Parathyroid adenoma (tissue), 2 donors: ENCODE results near the gene BRMS1L.
A peak's percentile ranks its signal among the peaks of the same experiment; 100 is the strongest.
"Not testable (repeated sequence)": the region's sequence is repeated elsewhere in the genome, so short reads cannot be mapped to it uniquely, and the experiment has no call there.

ENCODE experiments used
- H2AFZ ChIP-seq: fragments of 300-600 bp; sonication (generic); one replicate; pipeline ENCODE4 v1.7.0; 2017; ENCODE audit warnings: antibody characterized with exemption, mild to moderate bottlenecking
- H3K27ac ChIP-seq: fragments of 300-600 bp; sonication (generic); one replicate; pipeline ENCODE4 v1.7.0; 2017
- H3K27me3 ChIP-seq: fragments of 300-600 bp; sonication (generic); one replicate; pipeline ENCODE4 v1.7.0; 2017; ENCODE audit warnings: low read length; ENCODE audit not compliant: control insufficient read depth, insufficient read depth
- H3K36me3 ChIP-seq: fragments of 300-600 bp; sonication (generic); one replicate; pipeline ENCODE4 v1.7.0; 2017; ENCODE audit warnings: low read length; ENCODE audit not compliant: control insufficient read depth, insufficient read depth
- H3K4me1 ChIP-seq: fragments of 300-600 bp; sonication (generic); one replicate; pipeline ENCODE4 v1.7.0; 2017; ENCODE audit warnings: control low read depth
- H3K4me2 ChIP-seq: fragments of 300-600 bp; sonication (generic); one replicate; pipeline ENCODE4 v1.7.0; 2017; ENCODE audit warnings: low read length
- H3K4me3 ChIP-seq: fragments of 300-600 bp; sonication (generic); one replicate; pipeline ENCODE4 v1.7.0; 2017; ENCODE audit warnings: low read depth, low read length
- H3K79me2 ChIP-seq: fragments of 300-600 bp; sonication (generic); one replicate; pipeline ENCODE4 v1.7.0; 2017; ENCODE audit warnings: control low read depth
- H3K9ac ChIP-seq: fragments of 300-600 bp; sonication (generic); one replicate; pipeline ENCODE4 v1.7.0; 2017; ENCODE audit warnings: mild to moderate bottlenecking
- H3K9me3 ChIP-seq: fragments of 300-600 bp; sonication (generic); one replicate; pipeline ENCODE4 v1.7.0; 2017; ENCODE audit warnings: low read length; ENCODE audit not compliant: control insufficient read depth
- TF ChIP-seq, protein P1 (sequence below): fragments of 300-600 bp; sonication (generic); IDR thresholded peaks from one replicate; pipeline ENCODE4 v1.7.0; 2017; ENCODE audit warnings: antibody characterized with exemption, mild to moderate bottlenecking
- donor health status: primary hyperparathyroidism.

BRMS1L gene

DNA sequence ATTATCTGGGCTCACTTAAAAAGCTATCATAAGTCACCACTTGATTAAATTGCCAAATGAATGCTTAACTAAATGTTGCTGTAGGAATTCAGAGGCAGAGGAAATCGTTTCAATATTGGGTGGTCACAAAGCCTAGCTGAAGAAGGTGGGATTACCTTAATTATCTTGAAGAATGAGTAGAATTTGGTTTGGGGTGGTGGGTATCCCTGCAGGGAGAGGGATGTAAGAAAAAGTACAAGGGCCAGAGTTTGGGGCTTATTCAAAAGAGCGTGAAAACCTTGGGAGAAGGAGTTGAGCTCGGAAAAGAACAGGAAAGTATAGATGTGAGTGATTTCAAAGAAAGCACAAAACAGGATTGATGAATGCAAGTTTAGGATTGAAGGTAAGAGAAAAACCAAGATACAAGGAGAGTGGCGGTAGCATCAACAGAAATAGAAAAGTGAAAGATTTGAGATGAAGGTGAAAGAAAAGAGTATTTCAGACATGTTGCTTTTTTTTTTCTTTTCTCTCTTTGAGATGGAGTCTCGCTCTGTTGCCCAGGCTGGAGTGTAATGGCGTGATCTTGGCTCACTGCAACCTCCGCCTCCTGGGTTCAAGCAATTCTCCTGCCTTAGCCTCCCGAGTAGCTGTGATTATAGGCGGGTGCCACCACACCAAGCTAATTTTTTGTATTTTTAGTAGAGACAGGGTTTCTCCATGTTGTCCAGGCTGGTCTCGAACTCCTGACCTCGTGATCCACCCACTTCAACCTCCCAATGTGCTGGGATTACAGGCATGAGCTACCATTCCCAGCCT, 1.7 kb downstream of the BRMS1L start:
- Histone ChIP-seq H3K79me2 (no peaks in the 10 kb centered on the region), H3K4me3 (peak overlapping the region; percentile 89), H3K4me2 (no peak overlapping the region), H3K27ac (no peak overlapping the region), H3K36me3 (no peaks in the 10 kb centered on the region), H3K9me3 (no peaks in the 10 kb centered on the region), H2AFZ (no peak overlapping the region), H3K27me3 (no peaks in the 10 kb centered on the region), H3K9ac (no peak overlapping the region), H3K4me1 (peaks cover 5% of the 10 kb centered on the region)
- TF ChIP-seq, protein P1, sequence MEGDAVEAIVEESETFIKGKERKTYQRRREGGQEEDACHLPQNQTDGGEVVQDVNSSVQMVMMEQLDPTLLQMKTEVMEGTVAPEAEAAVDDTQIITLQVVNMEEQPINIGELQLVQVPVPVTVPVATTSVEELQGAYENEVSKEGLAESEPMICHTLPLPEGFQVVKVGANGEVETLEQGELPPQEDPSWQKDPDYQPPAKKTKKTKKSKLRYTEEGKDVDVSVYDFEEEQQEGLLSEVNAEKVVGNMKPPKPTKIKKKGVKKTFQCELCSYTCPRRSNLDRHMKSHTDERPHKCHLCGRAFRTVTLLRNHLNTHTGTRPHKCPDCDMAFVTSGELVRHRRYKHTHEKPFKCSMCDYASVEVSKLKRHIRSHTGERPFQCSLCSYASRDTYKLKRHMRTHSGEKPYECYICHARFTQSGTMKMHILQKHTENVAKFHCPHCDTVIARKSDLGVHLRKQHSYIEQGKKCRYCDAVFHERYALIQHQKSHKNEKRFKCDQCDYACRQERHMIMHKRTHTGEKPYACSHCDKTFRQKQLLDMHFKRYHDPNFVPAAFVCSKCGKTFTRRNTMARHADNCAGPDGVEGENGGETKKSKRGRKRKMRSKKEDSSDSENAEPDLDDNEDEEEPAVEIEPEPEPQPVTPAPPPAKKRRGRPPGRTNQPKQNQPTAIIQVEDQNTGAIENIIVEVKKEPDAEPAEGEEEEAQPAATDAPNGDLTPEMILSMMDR: no peak

DNA sequence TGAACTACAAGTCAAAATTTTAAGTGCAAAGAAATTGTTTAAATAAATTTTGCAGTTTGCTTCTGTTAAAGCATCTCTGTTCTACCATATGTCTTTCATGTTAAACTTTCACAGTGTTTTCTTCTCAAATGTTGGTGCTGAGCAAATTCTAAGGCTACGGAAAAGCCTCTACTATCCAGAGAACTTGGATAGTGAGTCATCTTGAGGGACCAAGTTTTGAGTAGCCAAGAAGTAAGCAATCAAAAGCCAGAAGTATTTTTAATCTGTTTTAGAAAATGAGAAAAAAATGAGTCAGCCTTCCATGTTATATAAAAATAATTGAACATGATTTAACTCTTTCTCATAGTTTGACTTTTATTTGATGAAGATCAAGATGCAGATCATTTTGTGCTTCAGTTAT, 3.3 kb downstream of the BRMS1L start:
- no peaks in the 10 kb centered on the region for H3K79me2 ChIP-seq
- H3K4me2 ChIP-seq: no peak overlapping the region
- TF ChIP-seq, protein P1: no peak
- no peaks in the 10 kb centered on the region for H3K36me3 ChIP-seq
- no peaks in the 10 kb centered on the region for H3K27me3 ChIP-seq
- H3K9me3 ChIP-seq: no peaks in the 10 kb centered on the region
- H3K4me3 ChIP-seq: no peak overlapping the region
- no peak overlapping the region for H2AFZ ChIP-seq
- H3K4me1 ChIP-seq: peaks cover 5% of the 10 kb centered on the region
- no peak overlapping the region for H3K9ac ChIP-seq
- no peak overlapping the region for H3K27ac ChIP-seq

DNA sequence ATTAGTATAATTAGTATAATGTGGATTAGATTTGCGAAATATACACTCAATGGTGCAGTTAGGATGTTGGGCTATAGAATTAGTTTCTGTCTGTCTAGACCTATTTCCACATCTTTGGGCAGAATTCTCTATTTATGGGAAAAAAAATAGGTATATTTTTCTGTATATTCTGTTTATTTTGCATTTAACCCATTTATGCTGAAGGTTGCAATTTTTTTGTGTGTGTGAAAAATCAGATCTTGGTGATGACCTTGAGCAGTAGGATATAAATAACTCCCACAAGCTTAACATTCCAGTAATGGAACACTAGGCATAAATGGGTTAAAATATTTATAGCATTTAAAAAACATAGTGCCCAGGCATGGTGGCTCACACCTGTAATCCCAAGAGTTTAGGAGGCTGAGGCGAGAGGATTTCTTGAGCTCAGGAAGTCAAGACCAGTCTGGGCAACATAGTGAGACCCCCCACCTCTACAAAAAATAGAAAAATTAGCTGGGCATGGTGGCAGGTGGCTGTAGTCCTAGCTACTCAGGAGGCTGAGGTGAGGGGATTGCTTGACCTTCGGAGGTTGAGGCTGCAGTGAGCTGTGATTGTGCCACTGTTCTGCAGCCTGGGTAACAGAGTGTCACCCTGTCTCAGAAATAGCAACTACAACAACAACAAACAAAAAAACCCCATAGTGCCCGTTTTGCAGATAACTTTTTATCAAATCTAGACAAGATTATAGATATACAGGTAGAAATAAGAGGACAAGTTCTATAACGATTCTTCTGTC, 9.3 kb downstream of the BRMS1L start:
- Histone ChIP-seq H3K9ac (no peak overlapping the region), H3K9me3 (no peaks in the 10 kb centered on the region), H3K36me3 (no peaks in the 10 kb centered on the region), H3K4me1 (no peaks in the 10 kb centered on the region), H3K4me2 (no peak overlapping the region), H3K27ac (no peak overlapping the region), H2AFZ (no peak overlapping the region), H3K27me3 (no peaks in the 10 kb centered on the region), H3K4me3 (no peak overlapping the region), H3K79me2 (peaks cover 10% of the 10 kb centered on the region)
- TF ChIP-seq, protein P1: no peak

DNA sequence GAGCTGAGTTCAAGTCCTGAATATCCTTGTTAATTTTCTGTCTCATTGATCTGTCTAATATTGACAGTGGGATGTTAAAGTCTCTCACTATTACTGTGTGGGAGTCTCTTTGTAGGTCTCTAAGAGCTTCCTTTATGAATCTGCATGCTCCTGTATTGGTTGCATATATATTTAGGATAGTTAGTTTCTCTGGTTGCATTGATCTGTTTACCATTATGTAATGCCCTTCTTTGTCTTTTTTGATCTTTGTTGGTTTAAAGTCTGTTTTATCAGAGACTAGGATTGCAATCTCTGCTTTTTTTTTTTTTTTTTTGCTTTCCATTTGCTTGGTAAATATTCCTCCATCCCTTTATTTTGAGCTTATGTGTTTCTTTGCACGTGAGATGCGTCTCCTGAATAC, 15.6 kb downstream of the BRMS1L start:
- not testable (repeated sequence) for H3K4me1 ChIP-seq, H3K4me2 ChIP-seq, H3K4me3 ChIP-seq, H3K36me3 ChIP-seq, H3K27me3 ChIP-seq, H3K9me3 ChIP-seq, H3K9ac ChIP-seq, H3K27ac ChIP-seq, H2AFZ ChIP-seq
- H3K79me2 ChIP-seq: peaks cover 22% of the 10 kb centered on the region

DNA sequence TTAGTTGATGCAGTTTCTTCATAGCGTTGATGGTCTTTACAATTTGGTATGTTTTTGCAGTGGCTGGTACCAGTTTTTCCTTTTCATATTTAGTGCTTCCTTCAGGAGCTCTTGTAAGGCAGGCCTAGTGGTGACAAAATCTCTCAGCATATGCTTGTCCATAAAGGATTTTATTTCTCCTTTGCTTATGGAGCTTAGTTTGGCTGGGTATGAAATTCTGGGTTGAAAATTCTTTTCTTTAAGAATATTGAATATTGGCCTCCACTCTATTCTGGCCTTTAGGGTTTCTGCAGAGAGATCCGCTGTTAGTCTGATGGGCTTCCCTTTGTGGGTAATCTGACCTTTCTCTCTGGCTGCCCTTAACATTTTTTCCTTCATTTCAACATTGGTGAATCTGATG, 16.1 kb downstream of the BRMS1L start:
- not testable (repeated sequence) for H3K27me3 ChIP-seq, H2AFZ ChIP-seq, H3K27ac ChIP-seq, H3K9me3 ChIP-seq, H3K9ac ChIP-seq, H3K36me3 ChIP-seq, H3K4me3 ChIP-seq, H3K4me1 ChIP-seq, H3K4me2 ChIP-seq
- H3K79me2 ChIP-seq: peaks cover 22% of the 10 kb centered on the region
